ENCODE measurements around the gene YWHAQ.
"Not testable (repeated sequence)": the region's sequence is repeated elsewhere in the genome, so short reads cannot be mapped to it uniquely, and the experiment has no call there.

Gene YWHAQ

GRCh38 chr2:9558948-9559381 is 71.8 kb downstream of the YWHAQ start:
- Histone ChIP-seq H3K27me3 (no peaks in the 10 kb centered on the region), H3K4me1 (peaks cover 6% of the 10 kb centered on the region; the same call in 1 of the 2 replicates), H3K9me3 (no peaks in the 10 kb centered on the region), H3K36me3 (no peaks in the 10 kb centered on the region; the same call in 1 of the 2 replicates), H3K4me3 (ENCODE audit: low read depth, low read length) (no peak overlapping the region)
- no peak for TF ChIP-seq CTCF (IDR thresholded peaks at IDR 0.05; ENCODE audit: low read depth, low read length)
- DNase-seq, result no peak

GRCh38 chr2:9556121-9556743 is 74.6 kb downstream of the YWHAQ start:
- H3K4me3 ChIP-seq (ENCODE audit: low read depth, low read length), result peak overlapping the region; percentile 94
- no peaks in the 10 kb centered on the region; the same call in 1 of the 2 replicates for H3K36me3 ChIP-seq
- H3K4me1 ChIP-seq, result peaks cover 6% of the 10 kb centered on the region; the same call in 1 of the 2 replicates
- no peaks in the 10 kb centered on the region for H3K27me3 ChIP-seq
- DNase-seq, result no peak
- H3K9me3 ChIP-seq, result no peaks in the 10 kb centered on the region
- no peak for TF ChIP-seq CTCF (IDR thresholded peaks at IDR 0.05; ENCODE audit: low read depth, low read length)

- TF ChIP-seq CTCF (IDR thresholded peaks at IDR 0.05; ENCODE audit: low read depth, low read length), result peak; percentile 52
- Histone ChIP-seq H3K9me3 (no peaks in the 10 kb centered on the region), H3K36me3 (no peaks in the 10 kb centered on the region; the same call in 1 of the 2 replicates), H3K4me1 (peaks cover 6% of the 10 kb centered on the region; the same call in 1 of the 2 replicates), H3K27me3 (no peaks in the 10 kb centered on the region), H3K4me3 (ENCODE audit: low read depth, low read length) (peak within 1 kb of the TSS; percentile 94)
- peak; percentile 98 for DNase-seq
Measured at GRCh38 chr2:9555297-9556120, 75.3 kb downstream of the YWHAQ start, which contains the start of gene ADAM17. Gene ADAM17 (minus strand): TSS chr2:9555830. CDS start chr2:9555605, 225 bp downstream.

GRCh38 chr2:9554921-9555296 is 75.9 kb downstream of the YWHAQ start:
- H3K27me3 ChIP-seq, result no peaks in the 10 kb centered on the region
- H3K9me3 ChIP-seq, result no peaks in the 10 kb centered on the region
- peaks cover 6% of the 10 kb centered on the region; the same call in 1 of the 2 replicates for H3K4me1 ChIP-seq
- peak overlapping the region; percentile 94 for H3K4me3 ChIP-seq (ENCODE audit: low read depth, low read length)
- no peaks in the 10 kb centered on the region; the same call in 1 of the 2 replicates for H3K36me3 ChIP-seq
- DNase-seq, result no peak
- no peak for TF ChIP-seq CTCF (IDR thresholded peaks at IDR 0.05; ENCODE audit: low read depth, low read length)

GRCh38 chr2:9552219-9553178 is 78.3 kb downstream of the YWHAQ start:
- peaks cover 5% of the 10 kb centered on the region; the same call in 1 of the 2 replicates for H3K4me1 ChIP-seq
- no peak for TF ChIP-seq CTCF (IDR thresholded peaks at IDR 0.05; ENCODE audit: low read depth, low read length)
- DNase-seq, result no peak
- no peak overlapping the region for H3K4me3 ChIP-seq (ENCODE audit: low read depth, low read length)
- H3K9me3 ChIP-seq, result no peaks in the 10 kb centered on the region
- H3K27me3 ChIP-seq, result no peaks in the 10 kb centered on the region
- H3K36me3 ChIP-seq, result no peaks in the 10 kb centered on the region; the same call in 1 of the 2 replicates

- not testable (repeated sequence) for DNase-seq; H3K9me3 ChIP-seq; H3K4me3 ChIP-seq (ENCODE audit: low read depth, low read length); H3K36me3 ChIP-seq; H3K4me1 ChIP-seq; H3K27me3 ChIP-seq
Measured at GRCh38 chr2:9550859-9551391, 79.9 kb downstream of the YWHAQ start.
